DOHH2 (cell line): ENCODE results near the gene TFF3.

Experiments used
- H3F3A ChIP-seq: fragments of 200-600 bp; sonication (generic), shearing (Covaris generic); 2 replicates; pipeline ENCODE4 v1.6.0; 2016; ENCODE audit warnings: antibody characterized with exemption, mild to moderate bottlenecking; ENCODE audit not compliant: control insufficient read depth, insufficient read depth
- H3K27ac ChIP-seq: fragments of 200-600 bp; sonication (generic); 2 replicates; pipeline ENCODE4 v1.5.1; 2014; ENCODE audit warnings: low read depth, mild to moderate bottlenecking, low read length, moderate library complexity
- H3K27me3 ChIP-seq: fragments of 200-600 bp; sonication (generic); 2 replicates; pipeline ENCODE4 v1.6.1; 2014; ENCODE audit warnings: mild to moderate bottlenecking, low read length, mixed read lengths; ENCODE audit not compliant: control insufficient read depth
- H3K36me3 ChIP-seq: fragments of 200-600 bp; sonication (generic); 2 replicates; pipeline ENCODE4 v1.6.1; 2014; ENCODE audit warnings: mild to moderate bottlenecking, low read length, moderate library complexity, mixed read lengths; ENCODE audit not compliant: control insufficient read depth
- H3K4me1 ChIP-seq: fragments of 200-600 bp; sonication (generic); 2 replicates; pipeline ENCODE4 v1.6.1; 2014; ENCODE audit warnings: mild to moderate bottlenecking, low read length, mixed read lengths; ENCODE audit not compliant: control insufficient read depth
- H3K4me2 ChIP-seq: fragments of 200-600 bp; sonication (generic); 2 replicates; pipeline ENCODE4 v1.6.0; 2014; ENCODE audit warnings: mild to moderate bottlenecking, low read length, moderate library complexity
- H3K4me3 ChIP-seq: fragments of 200-600 bp; sonication (generic); 2 replicates; pipeline ENCODE4 v1.5.1; 2014; ENCODE audit warnings: mild to moderate bottlenecking, low read length, mixed read lengths
- H3K79me2 ChIP-seq: fragments of 200-600 bp; sonication (generic); 2 replicates; pipeline ENCODE4 v1.6.1; 2014; ENCODE audit warnings: mild to moderate bottlenecking, low read length, mixed read lengths; ENCODE audit not compliant: control insufficient read depth
- H3K9me2 ChIP-seq: fragments of 200-600 bp; sonication (generic); replicated peaks from 2 replicates; pipeline ENCODE4 v1.6.1; 2014; ENCODE audit warnings: mild to moderate bottlenecking, low read length, mixed read lengths; ENCODE audit not compliant: control insufficient read depth
- H3K9me3 ChIP-seq: fragments of 200-600 bp; sonication (generic); 2 replicates; pipeline ENCODE4 v1.6.1; 2014; ENCODE audit warnings: antibody characterized with exemption, low read length, mixed read lengths; ENCODE audit not compliant: control insufficient read depth, insufficient read depth
- H4K20me1 ChIP-seq: fragments of 200-600 bp; sonication (generic); 2 replicates; pipeline ENCODE4 v1.6.0; 2014; ENCODE audit warnings: low read depth, mild to moderate bottlenecking, antibody characterized with exemption, low read length, moderate library complexity; ENCODE audit not compliant: control insufficient read depth, insufficient read depth
- CTCF ChIP-seq: fragments of 200-600 bp; sonication (generic); IDR thresholded peaks from one replicate; pipeline ENCODE4 v1.5.1; 2014; ENCODE audit warnings: antibody characterized with exemption, mild to moderate bottlenecking, low read depth, low read length; ENCODE audit not compliant: poor library complexity, severe bottlenecking
- EZH2phosphoT487 ChIP-seq: fragments of 200-600 bp; sonication (generic); IDR thresholded peaks from 2 replicates; pipeline ENCODE4 v1.6.1; 2017; ENCODE audit warnings: borderline replicate concordance, mild to moderate bottlenecking, antibody characterized with exemption, low read length, moderate library complexity, mixed read lengths

Gene TFF3

GRCh38 chr21:42264245-42265195 lies 50.7 kb downstream of the TFF3 start:
- Histone ChIP-seq H3K36me3 (no peaks in the 10 kb centered on the region), H3K9me3 (no peaks in the 10 kb centered on the region), H3K4me1 (no peaks in the 10 kb centered on the region), H3K79me2 (no peaks in the 10 kb centered on the region), H3K9me2 (no peaks in the 10 kb centered on the region), H3F3A (no peaks in the 10 kb centered on the region), H3K4me2 (no peak overlapping the region), H4K20me1 (no peaks in the 10 kb centered on the region), H3K27me3 (0 out of 2 replicates have a peak, but pooled peaks cover 3% of the 10 kb centered on the region), H3K4me3 (no peak overlapping the region), H3K27ac (no peak overlapping the region)
- TF ChIP-seq CTCF = no peak
- no peak for TF ChIP-seq EZH2phosphoT487

- Histone ChIP-seq H3K36me3 (no peaks in the 10 kb centered on the region), H3K9me3 (no peaks in the 10 kb centered on the region), H3K4me3 (no peak overlapping the region), H3K9me2 (no peaks in the 10 kb centered on the region), H3F3A (no peaks in the 10 kb centered on the region), H3K27ac (no peak overlapping the region), H4K20me1 (no peaks in the 10 kb centered on the region), H3K27me3 (0 out of 2 replicates have a peak, but pooled peaks cover 3% of the 10 kb centered on the region), H3K4me2 (no peak overlapping the region), H3K4me1 (no peaks in the 10 kb centered on the region), H3K79me2 (no peaks in the 10 kb centered on the region)
- TF ChIP-seq CTCF (no peak), EZH2phosphoT487 (no peak)
Measured at GRCh38 chr21:42263591-42264131, 51.5 kb downstream of the TFF3 start.

GRCh38 chr21:42262831-42263231 lies 52.4 kb downstream of the TFF3 start:
- H3K4me2 ChIP-seq = no peak overlapping the region
- H3F3A ChIP-seq = no peaks in the 10 kb centered on the region
- H3K4me1 ChIP-seq = no peaks in the 10 kb centered on the region
- no peaks in the 10 kb centered on the region for H3K9me3 ChIP-seq
- H3K4me3 ChIP-seq = no peak overlapping the region
- TF ChIP-seq CTCF (no peak), EZH2phosphoT487 (no peak)
- no peak overlapping the region for H3K27ac ChIP-seq
- peaks cover 6% of the 10 kb centered on the region; the same call in 1 of the 2 replicates for H3K27me3 ChIP-seq
- no peaks in the 10 kb centered on the region for H3K79me2 ChIP-seq
- H3K36me3 ChIP-seq = no peaks in the 10 kb centered on the region
- 0 out of 2 replicates have a peak, but pooled peaks cover 3% of the 10 kb centered on the region for H4K20me1 ChIP-seq
- no peaks in the 10 kb centered on the region for H3K9me2 ChIP-seq
